Measurements from ENCODE around the gene MRPL42. TPM values are rescaled to one million over a fixed set of nuclear protein-coding genes. Genes with fewer than 3 reads are reported as not detected.

The MRPL42 gene
- total and polyA plus RNA-seq, 2 of the 4 experiments (the other 2 are of a cell fraction), result 64.2 to 90.7 TPM

GRCh38 chr12:93448796-93449195, 18.5 kb upstream of the MRPL42 start:
- H3K27me3 ChIP-seq (ENCODE audit: control insufficient read depth, insufficient read depth, low read length), result no peaks in the 10 kb centered on the region
- peaks cover 1% of the 10 kb centered on the region; the same call in 1 of the 2 replicates for H3K9me1 ChIP-seq (ENCODE audit: insufficient read depth, low read length)
- H3K27ac ChIP-seq (ENCODE audit: insufficient read depth, low read length), result no peak overlapping the region
- H2BK15ac ChIP-seq (ENCODE audit: low read depth, low read length), result no peak overlapping the region
- no peak overlapping the region for H3K56ac ChIP-seq (ENCODE audit: extremely low read depth, insufficient read depth, low read length)
- H4K8ac ChIP-seq (ENCODE audit: low read depth in 2 of 2, low read length in 2 of 2), result no peak overlapping the region
- no peak overlapping the region for H3K23ac ChIP-seq (ENCODE audit: low read depth, low read length)
- H3K4me2 ChIP-seq (ENCODE audit: low read depth, low read length), result no peak overlapping the region
- no peaks in the 10 kb centered on the region for H3K4me1 ChIP-seq (ENCODE audit: control insufficient read depth, insufficient read depth, low read length)
- BruUV-seq (replicated peaks), result no TSS peak
- H3K18ac ChIP-seq (ENCODE audit: low read depth, low read length), result no peak overlapping the region
- H2AK9ac ChIP-seq (replicated peaks; ENCODE audit: low read depth, low read length, poor library complexity), result no peak overlapping the region
- no peak overlapping the region for H2BK5ac ChIP-seq (ENCODE audit: low read depth, low read length, poor library complexity, severe bottlenecking)
- H3K9me3 ChIP-seq (ENCODE audit: control insufficient read depth, insufficient read depth, low read length), result no peaks in the 10 kb centered on the region
- no peak overlapping the region for H3K9ac ChIP-seq (ENCODE audit: low read depth, low read length)
- no peaks in the 10 kb centered on the region for H4K20me1 ChIP-seq (ENCODE audit: insufficient read depth, low read length)
- TF ChIP-seq CHD1 (IDR thresholded peaks at IDR 0.05; ENCODE audit: low read depth, low read length), result no peak
- in situ Hi-C loops (cut with MboI; ENCODE audit: low sequenced_read_pairs), result no loop called here
- H3K14ac ChIP-seq (replicated peaks; ENCODE audit: low read depth, low read length), result no peak overlapping the region
- no peak overlapping the region for H2BK20ac ChIP-seq (ENCODE audit: low read depth, low read length)
- POLR2A ChIA-PET (ENCODE audit: unreplicated experiment), result no interaction called here
- H2AFZ ChIP-seq (replicated peaks; ENCODE audit: low read length, poor library complexity), result no peak overlapping the region
- H2BK120ac ChIP-seq (ENCODE audit: low read depth, low read length), result no peak overlapping the region
- dilution Hi-C loops (cut with HindIII; ENCODE audit: low sequenced_read_pairs, unreplicated experiment), result no loop called here
- H3K79me1 ChIP-seq (ENCODE audit: low read depth in 1 of 2, low read length in 2 of 2), result no peaks in the 10 kb centered on the region; a peak in 2 of 4 replicates
- DNase-seq, result no peak
- no peak overlapping the region for H4K5ac ChIP-seq (ENCODE audit: low read depth, low read length)
- H2AK5ac ChIP-seq (ENCODE audit: low read depth, low read length), result no peak overlapping the region
- intact Hi-C loops (cut with micrococcal nuclease), result no loop called here
- no peak overlapping the region for H3K4ac ChIP-seq (ENCODE audit: low read depth, low read length)
- H3K4me3 ChIP-seq (ENCODE audit: insufficient read depth, low read depth, low read length), result no peak overlapping the region
- H4K91ac ChIP-seq (ENCODE audit: insufficient read depth, low read depth, low read length), result no peak overlapping the region
- no peak for ATAC-seq (ENCODE audit: low read depth)
- WGBS, 2 experiments (ENCODE audit: extremely low coverage in 2 of 2, insufficient read length in 1 of 2), result 75% methylated on average over 3 of the region's 5 CpGs; no CpG with 5 or more reads in 1 of the 2 experiments
- H3K36me3 ChIP-seq (ENCODE audit: control insufficient read depth, insufficient read depth, low read length), result no peaks in the 10 kb centered on the region
- CTCF ChIA-PET, result interaction anchor here (1.1 kb wide), 1 partner anchor 12 kb away, joined by 3 read pairs; no protein-coding TSS in a partner anchor
